ENCODE results near the gene ENTPD3. TPM values are rescaled to one million over a fixed set of nuclear protein-coding genes. Genes with fewer than 3 reads are reported as not detected.

The ENTPD3 gene
- polyA plus RNA-seq, 1 donor (not counting 4 experiments of a cell fraction or from before 2014, with no cell fraction given) = 12.9 TPM

DNA sequence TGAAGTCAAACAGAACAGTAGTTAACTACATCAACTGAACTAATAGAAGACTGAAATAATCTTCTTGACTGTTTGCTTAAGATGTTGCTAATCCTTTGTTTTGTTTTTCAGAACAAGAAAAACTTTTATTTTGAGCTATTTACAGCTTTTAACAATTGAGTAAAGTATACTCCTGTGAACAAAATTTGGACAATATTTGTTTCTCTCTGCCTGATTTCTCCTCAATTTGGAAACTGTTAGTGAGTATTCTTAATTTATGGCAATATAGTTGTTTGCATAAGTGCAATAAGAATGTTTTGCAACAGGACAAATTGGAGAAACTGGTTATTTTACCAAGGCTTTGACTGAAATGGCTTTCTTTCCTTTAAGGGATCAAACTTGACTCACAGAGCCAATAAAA is 36.5 kb upstream of the ENTPD3 start:
- no peak overlapping the region for H3K4me3 ChIP-seq (ENCODE audit: control insufficient read depth in 2 of 3, extremely low read depth in 1 of 3, insufficient read depth in 2 of 3, low read depth in 1 of 3, low read length in 3 of 3)
- no peak overlapping the region for H3K27ac ChIP-seq (ENCODE audit: control insufficient read depth, insufficient read depth, low read length)
- no peaks in the 10 kb centered on the region for H3K4me1 ChIP-seq (ENCODE audit: control insufficient read depth, extremely low read depth, insufficient read depth, low read length)
- H3K36me3 ChIP-seq (ENCODE audit: control insufficient read depth in 2 of 2, extremely low read depth in 1 of 2, insufficient read depth in 2 of 2, low read length in 2 of 2) = no peaks in the 10 kb centered on the region
- H3K27me3 ChIP-seq (ENCODE audit: control insufficient read depth, extremely low read depth, insufficient read depth, low read length) = no peaks in the 10 kb centered on the region
- H4K20me1 ChIP-seq (ENCODE audit: control insufficient read depth, extremely low read depth, insufficient read depth, low read length) = no peaks in the 10 kb centered on the region
- DNase-seq (ENCODE audit: low read depth, low spot score) (no peak), FAIRE-seq (no peak)
- H3K79me2 ChIP-seq (ENCODE audit: control insufficient read depth, insufficient read depth, low read length) = no peaks in the 10 kb centered on the region
- no peaks in the 10 kb centered on the region for H3K9me3 ChIP-seq (ENCODE audit: control insufficient read depth, low read depth, low read length)
- dilution Hi-C loops (cut with MboI; ENCODE audit: extremely low pct_ligation_motif_present, low sequenced_read_pairs) = no loop called here
- TF ChIP-seq, protein P1, sequence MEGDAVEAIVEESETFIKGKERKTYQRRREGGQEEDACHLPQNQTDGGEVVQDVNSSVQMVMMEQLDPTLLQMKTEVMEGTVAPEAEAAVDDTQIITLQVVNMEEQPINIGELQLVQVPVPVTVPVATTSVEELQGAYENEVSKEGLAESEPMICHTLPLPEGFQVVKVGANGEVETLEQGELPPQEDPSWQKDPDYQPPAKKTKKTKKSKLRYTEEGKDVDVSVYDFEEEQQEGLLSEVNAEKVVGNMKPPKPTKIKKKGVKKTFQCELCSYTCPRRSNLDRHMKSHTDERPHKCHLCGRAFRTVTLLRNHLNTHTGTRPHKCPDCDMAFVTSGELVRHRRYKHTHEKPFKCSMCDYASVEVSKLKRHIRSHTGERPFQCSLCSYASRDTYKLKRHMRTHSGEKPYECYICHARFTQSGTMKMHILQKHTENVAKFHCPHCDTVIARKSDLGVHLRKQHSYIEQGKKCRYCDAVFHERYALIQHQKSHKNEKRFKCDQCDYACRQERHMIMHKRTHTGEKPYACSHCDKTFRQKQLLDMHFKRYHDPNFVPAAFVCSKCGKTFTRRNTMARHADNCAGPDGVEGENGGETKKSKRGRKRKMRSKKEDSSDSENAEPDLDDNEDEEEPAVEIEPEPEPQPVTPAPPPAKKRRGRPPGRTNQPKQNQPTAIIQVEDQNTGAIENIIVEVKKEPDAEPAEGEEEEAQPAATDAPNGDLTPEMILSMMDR (optimal IDR thresholded peaks at IDR 0.05 in 1 of 3, IDR thresholded peaks at IDR 0.05 in 1 of 3, conservative IDR thresholded peaks at IDR 0.05 in 1 of 3; ENCODE audit: extremely low read depth in 1 of 3, insufficient read depth in 2 of 3, low read length in 3 of 3) = no peak
- TF ChIP-seq EZH2 (IDR thresholded peaks at IDR 0.05; ENCODE audit: low read length) = no peak
- H2AFZ ChIP-seq (ENCODE audit: control insufficient read depth, low read length) = no peak overlapping the region
- H3K9ac ChIP-seq (ENCODE audit: control insufficient read depth, extremely low read depth, insufficient read depth, low read length) = no peak overlapping the region
- no peaks in the 10 kb centered on the region for H3K9me1 ChIP-seq (ENCODE audit: control insufficient read depth, extremely low read depth, insufficient read depth, low read length)
- no peak overlapping the region for H3K4me2 ChIP-seq (ENCODE audit: control insufficient read depth, extremely low read depth, insufficient read depth, low read depth, low read length)

DNA sequence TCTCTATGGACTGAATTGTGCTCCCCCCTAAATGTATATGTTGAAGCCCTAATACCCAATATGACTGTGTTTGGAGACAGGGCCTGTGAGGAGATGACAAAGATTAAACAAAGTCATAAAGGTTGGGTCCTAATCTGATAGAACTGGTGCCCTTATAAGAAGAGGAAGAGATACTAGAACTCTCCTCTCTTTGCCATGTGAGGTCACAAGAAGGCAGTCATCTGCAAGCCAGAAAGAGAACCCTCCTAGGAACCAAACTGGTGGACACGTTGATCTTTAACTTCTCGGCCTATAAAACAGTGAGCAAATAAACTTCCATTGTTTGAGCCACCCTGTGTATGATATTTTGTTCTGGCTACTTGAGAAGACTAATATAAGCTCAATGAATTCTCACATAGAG is 31.6 kb upstream of the ENTPD3 start:
- Histone ChIP-seq H3K4me2 (ENCODE audit: control insufficient read depth, extremely low read depth, insufficient read depth, low read depth, low read length) (no peak overlapping the region), H3K9me3 (ENCODE audit: control insufficient read depth, low read depth, low read length) (no peaks in the 10 kb centered on the region), H3K36me3 (ENCODE audit: control insufficient read depth in 2 of 2, extremely low read depth in 1 of 2, insufficient read depth in 2 of 2, low read length in 2 of 2) (no peaks in the 10 kb centered on the region), H4K20me1 (ENCODE audit: control insufficient read depth, extremely low read depth, insufficient read depth, low read length) (no peaks in the 10 kb centered on the region), H3K4me3 (ENCODE audit: control insufficient read depth in 2 of 3, extremely low read depth in 1 of 3, insufficient read depth in 2 of 3, low read depth in 1 of 3, low read length in 3 of 3) (no peak overlapping the region), H3K4me1 (ENCODE audit: control insufficient read depth, extremely low read depth, insufficient read depth, low read length) (no peaks in the 10 kb centered on the region), H3K79me2 (ENCODE audit: control insufficient read depth, insufficient read depth, low read length) (no peaks in the 10 kb centered on the region), H3K9ac (ENCODE audit: control insufficient read depth, extremely low read depth, insufficient read depth, low read length) (no peak overlapping the region), H3K9me1 (ENCODE audit: control insufficient read depth, extremely low read depth, insufficient read depth, low read length) (no peaks in the 10 kb centered on the region), H2AFZ (ENCODE audit: control insufficient read depth, low read length) (no peak overlapping the region), H3K27me3 (ENCODE audit: control insufficient read depth, extremely low read depth, insufficient read depth, low read length) (no peaks in the 10 kb centered on the region), H3K27ac (ENCODE audit: control insufficient read depth, insufficient read depth, low read length) (no peak overlapping the region)
- TF ChIP-seq EZH2 (IDR thresholded peaks at IDR 0.05; ENCODE audit: low read length) = no peak
- TF ChIP-seq, protein P1 (optimal IDR thresholded peaks at IDR 0.05 in 1 of 3, IDR thresholded peaks at IDR 0.05 in 1 of 3, conservative IDR thresholded peaks at IDR 0.05 in 1 of 3; ENCODE audit: extremely low read depth in 1 of 3, insufficient read depth in 2 of 3, low read length in 3 of 3) = no peak
- DNase-seq (ENCODE audit: low read depth, low spot score) = no peak
- dilution Hi-C loops (cut with MboI; ENCODE audit: extremely low pct_ligation_motif_present, low sequenced_read_pairs) = no loop called here
- FAIRE-seq = no peak

Measured in keratinocyte (primary cell).